Panc1 (cell line): ENCODE data around the gene FRYL. TPM values are rescaled to one million over a fixed set of nuclear protein-coding genes. Genes with fewer than 3 reads are reported as not detected.

Experiments used
- ATAC-seq: fragments of 200-7000 bp; cut with Tn5 transposase; 2 replicates; pipeline ENCODE4 v1.9.1; 2020; ENCODE audit warnings: mild to moderate bottlenecking, moderate library complexity
- BruUV-seq: library from RNA; stranded (reverse); fragments of 400-500 nt; replicated peaks from 2 replicates; lab custom pipeline; 2021; lab: Mats Ljungman, UMichigan
- CTCF ChIA-PET: fragments of 300-600 bp; sonication (Branson Sonifier 250); formaldehyde crosslinking; loops from one replicate; lab custom pipeline; 2022; ENCODE audit warnings: antibody characterized with exemption; lab: Charles Lee
- POLR2A ChIA-PET: fragments of 300-600 bp; sonication (Branson Sonifier 250); formaldehyde crosslinking; loops from one replicate; lab custom pipeline; 2022; ENCODE audit warnings: antibody characterized with exemption; lab: Charles Lee
- DNase-seq: peaks from one replicate; pipeline ENCODE4 v3.0.0-alpha.2; 2010; ENCODE audit warnings: low read depth, low spot score
- H3K27ac ChIP-seq: 2 replicates; pipeline ENCODE4 v1.5.1; 2011; ENCODE audit warnings: mild to moderate bottlenecking, low read length, inconsistent platforms
- H3K27me3 ChIP-seq: fragments of 200-500 bp; sonication (Bioruptor generic); 2 replicates; pipeline ENCODE4 v1.6.0; 2014; ENCODE audit warnings: low read length, inconsistent platforms; ENCODE audit not compliant: control insufficient read depth, insufficient read depth
- H3K36me3 ChIP-seq: fragments of 200-500 bp; sonication (Bioruptor generic); 2 replicates; pipeline ENCODE4 v1.5.1; 2014; ENCODE audit warnings: inconsistent platforms, mild to moderate bottlenecking, low read length, moderate library complexity; ENCODE audit not compliant: control insufficient read depth, insufficient read depth
- H3K4me1 ChIP-seq: 2 replicates; pipeline ENCODE4 v1.5.1; 2011; ENCODE audit warnings: inconsistent platforms, mild to moderate bottlenecking, low read length, moderate library complexity; ENCODE audit not compliant: control insufficient read depth, insufficient read depth
- H3K4me3 ChIP-seq, 2 experiments: 2 replicates each; pipeline ENCODE4 v1.5.1; 2011 to 2012; ENCODE audit warnings: low read depth in 2 of 2, low read length in 2 of 2, mild to moderate bottlenecking in 2 of 2, inconsistent platforms in 1 of 2, moderate library complexity in 1 of 2
- H3K9me3 ChIP-seq: fragments of 200-500 bp; sonication (Bioruptor generic); 2 replicates; pipeline ENCODE4 v1.5.1; 2014; ENCODE audit warnings: low read depth, mild to moderate bottlenecking, inconsistent platforms, low read length, moderate library complexity; ENCODE audit not compliant: control insufficient read depth, insufficient read depth
- POLR2AphosphoS5 ChIP-seq: IDR thresholded peaks from 2 replicates; pipeline ENCODE4 v1.6.1; 2012; ENCODE audit warnings: mild to moderate bottlenecking, low read depth, low read length, moderate library complexity
- SIN3A ChIP-seq: IDR thresholded peaks from 2 replicates; pipeline ENCODE4 v1.6.1; 2012; ENCODE audit warnings: low read depth, mild to moderate bottlenecking, low read length, moderate library complexity, borderline replicate concordance; ENCODE audit not compliant: insufficient read depth
- TCF7L2 ChIP-seq: IDR thresholded peaks from 2 replicates; pipeline ENCODE4 v1.6.1; 2011; ENCODE audit warnings: mild to moderate bottlenecking, low read depth, low read length, inconsistent platforms
- in situ Hi-C: cut with HindIII; loops from 2 replicates; pipeline ENCODE4 v1.10.0; 2016; ENCODE audit warnings: low sequenced_read_pairs, low pct_unique_long_range_greater_than_20kb
- intact Hi-C: fragments of 100-400 bp; cut with micrococcal nuclease; formaldehyde crosslinking; loops from one replicate; pipeline ENCODE4 v1.10.0; 2022; ENCODE audit not compliant: unreplicated experiment
- total RNA-seq: library from RNA; stranded (reverse); gene quantifications from one replicate; pipeline ENCODE4 v1.2.1, GENCODE V29; 2021; ENCODE audit not compliant: unreplicated experiment
- TF ChIP-seq, protein P1 (sequence below): fragments of 450-650 bp; IDR thresholded peaks from 2 replicates; pipeline ENCODE4 v1.5.1; 2017; ENCODE audit warnings: mild to moderate bottlenecking
- TF ChIP-seq, protein P2 (sequence below), 2 experiments: IDR thresholded peaks; 2 replicates each; pipeline ENCODE4 v1.6.1; 2011 to 2012; ENCODE audit warnings: low read depth in 2 of 2, control low read depth in 1 of 2, low read length in 1 of 2, mild to moderate bottlenecking in 1 of 2, moderate library complexity in 1 of 2; ENCODE audit not compliant: insufficient read depth in 1 of 2

The FRYL gene
- total RNA-seq, 1 experiment from 2014 or later: 47.5 TPM

DNA sequence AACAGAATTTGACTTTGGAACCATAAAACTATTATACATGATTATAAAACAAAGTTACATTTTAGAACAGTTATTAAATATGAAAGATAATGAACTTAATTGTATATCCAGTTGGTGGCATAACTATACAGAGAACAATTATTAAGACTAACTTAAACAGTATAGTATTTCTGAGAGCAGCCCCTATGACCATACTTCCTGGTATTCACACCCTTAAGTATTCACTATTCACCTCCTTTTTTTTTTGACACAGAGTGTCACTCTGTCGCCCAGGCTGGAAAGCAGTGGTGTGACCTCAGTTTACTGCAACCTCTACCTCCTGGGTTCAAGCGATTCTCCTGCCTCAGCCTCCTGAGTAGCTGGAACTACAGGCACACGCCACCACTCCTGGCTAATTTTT is 74.5 kb downstream of the FRYL start:
- TF ChIP-seq POLR2AphosphoS5: no peak
- TF ChIP-seq, protein P1, sequence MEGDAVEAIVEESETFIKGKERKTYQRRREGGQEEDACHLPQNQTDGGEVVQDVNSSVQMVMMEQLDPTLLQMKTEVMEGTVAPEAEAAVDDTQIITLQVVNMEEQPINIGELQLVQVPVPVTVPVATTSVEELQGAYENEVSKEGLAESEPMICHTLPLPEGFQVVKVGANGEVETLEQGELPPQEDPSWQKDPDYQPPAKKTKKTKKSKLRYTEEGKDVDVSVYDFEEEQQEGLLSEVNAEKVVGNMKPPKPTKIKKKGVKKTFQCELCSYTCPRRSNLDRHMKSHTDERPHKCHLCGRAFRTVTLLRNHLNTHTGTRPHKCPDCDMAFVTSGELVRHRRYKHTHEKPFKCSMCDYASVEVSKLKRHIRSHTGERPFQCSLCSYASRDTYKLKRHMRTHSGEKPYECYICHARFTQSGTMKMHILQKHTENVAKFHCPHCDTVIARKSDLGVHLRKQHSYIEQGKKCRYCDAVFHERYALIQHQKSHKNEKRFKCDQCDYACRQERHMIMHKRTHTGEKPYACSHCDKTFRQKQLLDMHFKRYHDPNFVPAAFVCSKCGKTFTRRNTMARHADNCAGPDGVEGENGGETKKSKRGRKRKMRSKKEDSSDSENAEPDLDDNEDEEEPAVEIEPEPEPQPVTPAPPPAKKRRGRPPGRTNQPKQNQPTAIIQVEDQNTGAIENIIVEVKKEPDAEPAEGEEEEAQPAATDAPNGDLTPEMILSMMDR: no peak
- TF ChIP-seq, protein P2, sequence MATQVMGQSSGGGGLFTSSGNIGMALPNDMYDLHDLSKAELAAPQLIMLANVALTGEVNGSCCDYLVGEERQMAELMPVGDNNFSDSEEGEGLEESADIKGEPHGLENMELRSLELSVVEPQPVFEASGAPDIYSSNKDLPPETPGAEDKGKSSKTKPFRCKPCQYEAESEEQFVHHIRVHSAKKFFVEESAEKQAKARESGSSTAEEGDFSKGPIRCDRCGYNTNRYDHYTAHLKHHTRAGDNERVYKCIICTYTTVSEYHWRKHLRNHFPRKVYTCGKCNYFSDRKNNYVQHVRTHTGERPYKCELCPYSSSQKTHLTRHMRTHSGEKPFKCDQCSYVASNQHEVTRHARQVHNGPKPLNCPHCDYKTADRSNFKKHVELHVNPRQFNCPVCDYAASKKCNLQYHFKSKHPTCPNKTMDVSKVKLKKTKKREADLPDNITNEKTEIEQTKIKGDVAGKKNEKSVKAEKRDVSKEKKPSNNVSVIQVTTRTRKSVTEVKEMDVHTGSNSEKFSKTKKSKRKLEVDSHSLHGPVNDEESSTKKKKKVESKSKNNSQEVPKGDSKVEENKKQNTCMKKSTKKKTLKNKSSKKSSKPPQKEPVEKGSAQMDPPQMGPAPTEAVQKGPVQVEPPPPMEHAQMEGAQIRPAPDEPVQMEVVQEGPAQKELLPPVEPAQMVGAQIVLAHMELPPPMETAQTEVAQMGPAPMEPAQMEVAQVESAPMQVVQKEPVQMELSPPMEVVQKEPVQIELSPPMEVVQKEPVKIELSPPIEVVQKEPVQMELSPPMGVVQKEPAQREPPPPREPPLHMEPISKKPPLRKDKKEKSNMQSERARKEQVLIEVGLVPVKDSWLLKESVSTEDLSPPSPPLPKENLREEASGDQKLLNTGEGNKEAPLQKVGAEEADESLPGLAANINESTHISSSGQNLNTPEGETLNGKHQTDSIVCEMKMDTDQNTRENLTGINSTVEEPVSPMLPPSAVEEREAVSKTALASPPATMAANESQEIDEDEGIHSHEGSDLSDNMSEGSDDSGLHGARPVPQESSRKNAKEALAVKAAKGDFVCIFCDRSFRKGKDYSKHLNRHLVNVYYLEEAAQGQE (IDR thresholded peaks at IDR 0.05; ENCODE audit: insufficient read depth in 1 of 2, low read depth in 2 of 2, low read length in 1 of 2): no peak
- in situ Hi-C loops (no loop called here), intact Hi-C loops (no loop called here)
- Histone ChIP-seq H3K9me3 (no peaks in the 10 kb centered on the region), H3K27ac (no peak overlapping the region), H3K4me3 (no peak overlapping the region), H3K4me1 (peaks cover 7% of the 10 kb centered on the region), H3K27me3 (no peaks in the 10 kb centered on the region), H3K36me3 (no peaks in the 10 kb centered on the region)
- DNase-seq (no peak), ATAC-seq (no peak)
- CTCF ChIA-PET: interaction anchor here (0.6 kb wide), 1 partner anchor 239 kb away, joined by 3 read pairs; no protein-coding TSS in a partner anchor
- POLR2A ChIA-PET: no interaction called here
- BruUV-seq: no TSS peak

DNA sequence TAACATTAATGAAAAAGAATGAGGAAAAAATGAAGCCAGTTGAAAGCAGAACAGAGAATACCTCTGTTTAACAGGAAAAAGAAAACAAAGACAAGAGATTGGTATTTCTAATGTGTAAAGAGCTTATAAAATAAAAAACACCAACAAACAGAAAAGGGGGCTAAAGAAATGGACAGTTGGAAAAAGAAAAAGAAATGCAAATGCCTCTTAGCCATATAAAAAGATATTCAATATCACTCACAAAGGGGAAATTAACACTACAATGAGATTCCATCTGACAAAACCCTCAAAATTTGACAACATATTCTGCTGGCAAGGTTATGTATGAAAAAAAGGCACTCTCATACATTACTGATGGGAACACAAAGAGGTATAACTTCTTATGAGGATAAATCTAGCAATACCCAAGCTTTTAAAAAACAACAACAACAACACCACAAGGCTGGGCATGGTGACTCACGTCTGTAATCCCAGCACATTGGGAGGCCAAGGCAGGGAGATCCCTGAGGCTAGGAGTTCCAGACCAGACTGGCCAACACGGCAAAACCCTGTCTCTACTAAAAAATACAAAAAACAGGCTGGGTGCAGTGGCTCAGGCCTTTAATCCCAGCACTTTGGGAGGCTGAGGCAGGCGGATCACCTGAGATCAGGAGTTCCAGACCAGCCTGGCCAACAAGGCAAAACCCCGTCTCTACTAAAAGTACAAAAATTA is 75.8 kb downstream of the FRYL start:
- in situ Hi-C loops (no loop called here), intact Hi-C loops (no loop called here)
- DNase-seq (no peak), ATAC-seq (no peak)
- H3K36me3 ChIP-seq: no peaks in the 10 kb centered on the region
- TF ChIP-seq SIN3A (no peak), POLR2AphosphoS5 (no peak), TCF7L2 (no peak)
- TF ChIP-seq, protein P2 (IDR thresholded peaks at IDR 0.05; ENCODE audit: insufficient read depth in 1 of 2, low read depth in 2 of 2, low read length in 1 of 2): no peak
- TF ChIP-seq, protein P1: no peak
- ChIA-PET CTCF (no interaction called here), POLR2A (no interaction called here)
- no peaks in the 10 kb centered on the region for H3K9me3 ChIP-seq
- no peak overlapping the region for H3K27ac ChIP-seq
- H3K4me3 ChIP-seq: no peak overlapping the region
- no TSS peak for BruUV-seq
- H3K4me1 ChIP-seq: peaks cover 12% of the 10 kb centered on the region
- no peaks in the 10 kb centered on the region for H3K27me3 ChIP-seq
